Measurements from ENCODE around the gene ENTPD6.

Gene ENTPD6

DNA sequence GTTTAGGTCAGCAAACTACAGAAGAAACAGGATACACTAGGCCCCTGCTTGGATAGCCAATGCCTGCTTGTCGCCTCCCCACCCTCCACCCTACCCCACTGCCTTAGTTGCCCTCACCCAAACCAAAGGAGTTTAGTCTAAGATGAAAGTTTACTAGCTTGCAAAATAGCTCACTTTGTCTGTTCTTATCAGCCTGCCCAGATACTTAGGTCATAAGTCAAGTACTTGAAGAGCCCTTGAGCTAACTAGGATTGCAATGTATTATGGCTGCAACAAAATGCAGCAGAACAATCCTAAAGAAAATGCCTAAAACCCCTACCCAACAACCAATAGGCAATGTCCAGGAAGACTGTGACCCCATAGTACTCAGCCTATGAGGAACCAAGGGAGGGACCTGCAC, 7.3 kb upstream of the ENTPD6 start:
- no peak for DNase-seq

DNA sequence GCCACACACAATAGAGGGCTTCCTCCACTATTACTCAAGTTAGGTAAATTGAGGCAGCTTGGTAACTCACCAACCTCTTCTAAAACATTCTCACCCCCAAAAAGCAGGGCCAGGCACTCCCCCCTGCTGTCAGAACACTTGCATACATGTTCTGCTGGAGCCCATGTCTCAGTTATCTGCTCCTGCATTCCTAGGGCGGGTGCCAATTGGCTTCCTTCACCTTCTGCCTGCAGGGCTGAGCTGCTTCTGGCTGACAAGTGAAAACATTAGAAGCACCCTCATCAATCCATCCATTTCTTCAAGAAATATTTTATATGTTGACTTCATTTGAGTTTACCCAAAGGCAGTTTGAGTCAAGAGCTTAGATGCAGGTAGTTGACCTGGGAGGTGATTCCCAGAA, 4.5 kb upstream of the ENTPD6 start:
- DNase-seq = no peak

DNA sequence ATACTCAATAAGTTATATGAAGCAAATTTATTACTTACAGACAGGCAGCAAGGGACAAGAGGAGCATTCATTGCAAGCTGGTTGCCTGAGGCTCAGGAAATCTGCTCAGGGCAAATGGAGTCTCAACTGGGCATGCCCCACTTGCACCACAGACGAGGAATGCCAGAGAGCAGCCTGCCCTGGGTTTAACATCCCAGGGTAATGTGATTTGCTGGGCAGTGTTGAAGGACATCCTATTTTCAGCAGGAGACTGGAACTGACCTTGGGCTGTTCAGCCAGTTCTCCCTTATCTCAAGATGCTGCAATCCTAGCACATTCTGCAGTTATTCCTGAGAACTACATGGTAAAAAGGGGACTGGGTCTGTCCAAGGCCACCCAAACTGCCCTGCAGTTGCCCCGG, 3.8 kb upstream of the ENTPD6 start:
- DNase-seq = no peak

DNA sequence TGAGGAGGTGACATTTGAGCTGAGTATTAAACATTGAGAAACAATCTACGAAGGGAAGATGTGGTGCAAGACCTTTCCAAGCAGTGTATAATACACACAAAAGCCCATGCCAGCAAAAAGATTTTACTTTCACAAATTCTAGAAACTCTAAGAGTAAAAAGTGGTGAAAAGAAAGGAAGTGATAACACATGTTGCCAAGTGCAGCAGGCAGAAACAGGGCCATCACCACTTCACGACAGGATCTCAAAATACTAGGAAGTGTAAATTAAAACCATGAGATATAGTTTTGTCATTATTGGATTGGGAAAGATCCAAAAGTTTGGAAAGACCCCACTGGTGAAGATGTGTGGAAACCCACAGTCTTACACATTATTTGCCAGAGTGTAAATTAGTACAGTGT, 1.7 kb upstream of the ENTPD6 start:
- DNase-seq = no peak

DNA sequence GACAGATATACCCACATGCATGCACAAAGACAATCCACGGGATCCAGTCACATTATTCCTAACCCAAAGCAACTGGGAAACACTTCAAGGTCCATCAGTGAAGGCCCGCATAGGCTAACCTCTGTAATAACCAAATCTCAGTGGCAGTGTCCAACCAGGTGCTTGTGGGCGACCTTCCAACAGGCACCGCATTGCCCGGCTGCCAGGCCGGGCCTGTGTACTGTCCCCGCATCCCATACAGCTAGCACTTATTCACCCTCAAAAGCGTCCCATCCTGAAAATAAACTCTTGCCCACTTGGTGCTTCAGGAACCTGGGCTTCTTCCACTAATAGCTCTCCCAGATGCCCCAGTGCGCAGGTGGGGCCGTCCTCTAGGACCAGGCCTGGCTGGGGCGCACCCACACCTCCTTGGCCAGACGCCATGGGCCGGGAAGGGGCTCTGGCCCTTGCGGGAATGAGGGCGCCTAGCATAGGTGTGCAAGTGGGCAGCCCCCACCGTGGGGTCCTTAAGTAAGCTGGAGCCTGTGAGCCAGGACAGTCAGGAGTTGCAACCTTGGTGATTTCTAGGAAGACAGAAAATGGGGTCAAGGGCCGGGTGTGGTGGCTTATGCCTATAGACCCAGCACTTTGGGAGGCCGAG, 1.1 kb upstream of the ENTPD6 start:
- DNase-seq = no peak

- no peak for DNase-seq
These were observed 662 bp downstream of the ENTPD6 start for GRCh38 chr20:25195962-25196785.

- no peak for DNase-seq
These were observed 1.2 kb downstream of the ENTPD6 start for GRCh38 chr20:25196786-25197120.

DNA sequence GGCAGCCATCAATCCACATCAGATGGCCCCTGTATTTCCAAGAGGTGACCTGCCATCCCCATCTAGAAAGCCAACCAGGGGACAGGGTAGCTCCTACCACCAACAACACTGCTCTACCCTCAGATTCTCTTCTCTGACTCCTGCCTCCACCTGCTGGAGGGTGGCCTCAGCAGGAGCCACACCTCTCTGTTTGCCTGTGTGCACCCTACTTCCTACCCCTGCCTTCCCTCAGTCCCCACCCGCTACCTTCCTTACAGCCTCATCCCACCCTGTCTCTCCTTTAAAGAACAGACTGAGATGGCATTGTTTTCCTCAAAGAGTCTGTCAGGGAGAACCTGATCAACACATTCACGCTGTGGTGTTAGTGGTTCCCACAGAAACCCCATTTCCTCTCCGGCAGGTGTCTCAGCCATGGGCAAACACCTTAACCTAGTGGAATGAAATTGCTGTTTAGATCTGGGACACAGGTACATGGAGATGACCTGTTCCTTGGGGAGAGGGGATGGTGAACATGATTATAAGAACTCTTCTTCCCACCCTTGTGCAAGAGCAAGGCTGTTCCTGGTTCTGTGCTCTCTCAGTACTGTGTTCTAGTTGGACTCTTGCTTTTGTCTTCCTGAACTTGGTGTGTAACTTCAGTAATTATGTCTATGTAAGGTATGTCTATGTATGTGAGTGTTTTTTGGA, 1.8 kb downstream of the ENTPD6 start:
- DNase-seq = no peak

DNA sequence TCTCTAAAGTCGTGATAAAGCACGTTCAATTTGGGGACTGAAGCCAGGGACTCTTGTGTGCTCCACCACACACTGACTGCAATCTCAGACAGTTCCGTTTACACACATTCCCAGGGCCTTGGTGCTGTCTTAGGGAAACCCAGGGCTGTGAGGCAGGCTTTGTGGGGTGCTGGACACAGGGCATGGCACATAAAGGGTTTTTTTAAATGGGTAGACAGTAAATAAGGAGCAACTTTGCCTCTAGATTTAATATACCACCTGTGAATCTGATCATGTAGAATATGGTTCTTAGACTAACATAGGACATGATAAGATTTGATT, 2.3 kb downstream of the ENTPD6 start:
- no peak for DNase-seq

- no peak for DNase-seq
These were observed 3.3 kb downstream of the ENTPD6 start for GRCh38 chr20:25198663-25199383.

GRCh38 chr20:25199473-25200260, 4.2 kb downstream of the ENTPD6 start:
- no peak for DNase-seq

- DNase-seq = no peak
These were observed 7.6 kb downstream of the ENTPD6 start for GRCh38 chr20:25203089-25203488.

- DNase-seq = no peak
These were observed 8.4 kb downstream of the ENTPD6 start for GRCh38 chr20:25203871-25204320.

DNA sequence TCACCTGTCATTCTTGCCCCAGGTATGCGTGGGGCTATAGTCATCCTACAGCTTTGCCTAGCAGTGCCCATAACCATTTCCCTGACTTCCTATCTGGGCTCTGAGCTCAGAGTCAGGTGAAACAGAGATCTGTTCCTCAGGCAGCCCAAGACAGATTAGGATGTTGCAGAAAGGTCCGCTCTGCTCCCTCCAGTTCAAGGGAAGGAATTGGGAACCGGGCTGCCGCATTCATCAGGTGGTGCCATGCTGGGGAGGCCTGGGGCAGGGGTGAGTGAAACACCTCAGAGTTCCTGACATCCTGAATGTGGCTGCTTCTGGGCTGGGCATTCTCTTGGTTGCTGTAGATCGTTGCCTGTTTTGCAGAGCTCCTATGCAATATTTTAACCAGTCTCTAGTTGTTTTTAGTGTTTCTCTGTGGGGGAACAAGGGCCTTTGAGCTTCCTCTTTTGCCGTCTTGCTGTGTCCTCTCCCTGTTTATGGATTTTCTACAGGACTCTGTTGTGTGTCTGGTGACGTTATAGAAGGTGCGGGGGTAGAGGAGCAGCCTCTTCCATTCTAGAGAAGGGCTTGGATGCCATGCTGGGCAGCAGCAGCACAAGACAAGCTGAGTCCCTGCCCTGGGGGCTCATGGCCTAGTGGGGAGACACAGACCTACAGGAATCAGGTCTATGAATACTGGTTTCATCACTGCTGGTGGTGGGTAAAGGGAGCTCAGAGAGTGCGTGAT, 9.2 kb downstream of the ENTPD6 start:
- no peak for DNase-seq

- DNase-seq = no peak
These were observed 10.0 kb downstream of the ENTPD6 start for GRCh38 chr20:25205277-25206062.

DNA sequence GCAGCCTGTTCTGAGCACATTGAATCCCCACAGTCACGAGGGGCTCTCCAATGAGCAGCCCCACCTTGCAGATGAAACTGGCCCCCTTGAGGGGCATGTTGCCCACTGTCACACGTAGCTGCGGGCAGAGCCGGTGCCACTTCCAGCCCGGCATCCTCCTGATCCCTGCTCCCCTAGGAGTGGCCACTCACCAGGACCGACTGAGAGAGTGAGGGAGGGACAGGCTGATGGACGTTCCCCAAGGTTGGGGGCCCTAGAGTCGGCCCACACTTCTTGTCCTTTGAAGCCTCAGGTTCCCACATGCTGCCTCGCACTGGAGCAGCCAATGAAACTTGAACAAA, 10.5 kb downstream of the ENTPD6 start:
- no peak for DNase-seq

DNA sequence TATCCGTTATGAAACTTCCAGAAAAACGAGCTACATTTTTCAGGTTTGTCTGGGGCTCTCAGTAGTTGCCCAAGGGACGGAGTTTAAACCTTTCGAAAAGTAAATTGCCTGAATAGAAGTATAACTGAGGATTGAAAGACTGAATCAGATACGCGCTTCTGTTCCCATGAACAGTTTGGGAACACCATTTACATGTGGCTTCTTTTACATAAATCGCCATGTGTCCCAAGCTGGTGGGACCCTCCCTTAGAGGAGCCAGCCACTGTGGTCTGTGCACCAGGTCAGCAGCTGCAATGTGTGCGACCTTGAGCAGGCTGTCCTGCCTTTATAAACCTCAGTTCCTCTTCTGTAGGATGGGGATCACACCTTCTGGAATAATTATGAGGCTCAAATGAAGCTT, 11.0 kb downstream of the ENTPD6 start:
- DNase-seq = no peak

DNA sequence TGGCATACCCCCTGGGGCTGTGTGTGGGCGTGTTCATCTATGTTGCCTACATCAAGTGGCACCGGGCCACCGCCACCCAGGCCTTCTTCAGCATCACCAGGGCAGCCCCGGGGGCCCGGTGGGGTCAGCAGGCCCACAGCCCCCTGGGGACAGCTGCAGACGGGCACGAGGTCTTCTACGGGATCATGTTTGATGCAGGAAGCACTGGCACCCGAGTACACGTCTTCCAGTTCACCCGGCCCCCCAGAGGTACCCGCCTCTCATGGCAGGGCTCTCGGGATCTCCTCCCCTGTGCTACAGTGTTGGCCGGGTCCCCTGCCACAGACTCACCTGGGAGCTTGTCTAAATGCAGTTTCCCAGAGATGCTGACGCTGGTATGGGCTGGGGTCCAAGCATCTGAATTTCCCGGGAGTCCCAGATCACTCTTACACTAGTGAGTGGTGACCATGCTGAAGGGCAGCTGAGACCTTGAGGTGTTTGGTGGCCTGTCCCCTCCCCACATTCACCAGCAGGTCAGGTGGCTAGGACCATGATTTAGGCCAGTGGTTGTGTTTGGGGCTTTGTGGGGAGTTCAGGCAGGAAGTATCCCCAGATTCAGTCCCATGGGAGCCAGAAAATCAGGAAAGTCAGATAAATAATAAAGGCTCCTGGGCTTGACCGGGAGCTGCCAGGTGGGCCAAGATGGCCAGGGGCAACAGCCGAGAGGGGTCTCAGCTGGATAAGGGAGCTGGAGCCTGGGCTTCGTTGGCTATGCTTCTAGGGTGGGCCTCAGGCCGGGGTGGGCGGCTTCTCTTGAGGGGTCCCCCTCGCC, 11.8 kb downstream of the ENTPD6 start:
- no peak for DNase-seq

- DNase-seq = no peak
These were observed 12.5 kb downstream of the ENTPD6 start for GRCh38 chr20:25207960-25208534.

DNA sequence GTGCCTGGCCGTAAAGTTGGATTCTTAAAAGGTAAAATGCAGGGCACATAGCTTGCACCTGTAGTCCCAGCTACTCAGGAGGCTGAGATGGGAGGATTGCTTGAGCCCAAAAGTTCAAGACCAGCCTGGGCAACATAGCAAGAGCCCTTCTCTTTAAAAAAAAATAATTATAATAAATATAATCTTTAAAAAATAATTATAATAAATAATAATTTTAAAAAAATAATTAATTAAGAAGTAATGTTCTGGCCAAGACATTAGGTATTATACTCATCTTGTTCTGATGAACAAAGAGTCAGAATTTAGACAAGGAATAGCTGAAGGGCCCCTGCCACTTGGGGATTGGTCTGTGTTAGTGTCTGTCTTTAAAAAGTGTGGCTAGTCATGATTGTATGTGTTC, 13.9 kb downstream of the ENTPD6 start:
- DNase-seq = no peak

Data from NCI-H2081 treated with DMSO at 0.1 percent for 48 hours (cell line).